Vagina (tissue), 2 donors: ENCODE results near the gene ELN.

ENCODE experiments used
- POLR2A ChIP-seq, 2 donors: fragments of 450-650 bp; IDR thresholded peaks; one replicate each; pipeline ENCODE4 v1.6.1; 2017; ENCODE audit warnings: antibody characterized with exemption in 2 of 2, mild to moderate bottlenecking in 2 of 2, moderate library complexity in 2 of 2
- TF ChIP-seq, protein P1 (sequence below), 3 experiments: fragments of 450-650 bp in 2 of 3; fragments of 200-600 bp in 1 of 3; sonication (generic) in 1 of 3; IDR thresholded peaks; one replicate each; pipeline ENCODE4 v1.5.1; 2017 to 2019; ENCODE audit warnings: antibody characterized with exemption in 3 of 3, mild to moderate bottlenecking in 2 of 3, moderate library complexity in 2 of 3

- TF ChIP-seq POLR2A (IDR thresholded peaks at IDR 0.05), result no peak
- TF ChIP-seq, protein P1, sequence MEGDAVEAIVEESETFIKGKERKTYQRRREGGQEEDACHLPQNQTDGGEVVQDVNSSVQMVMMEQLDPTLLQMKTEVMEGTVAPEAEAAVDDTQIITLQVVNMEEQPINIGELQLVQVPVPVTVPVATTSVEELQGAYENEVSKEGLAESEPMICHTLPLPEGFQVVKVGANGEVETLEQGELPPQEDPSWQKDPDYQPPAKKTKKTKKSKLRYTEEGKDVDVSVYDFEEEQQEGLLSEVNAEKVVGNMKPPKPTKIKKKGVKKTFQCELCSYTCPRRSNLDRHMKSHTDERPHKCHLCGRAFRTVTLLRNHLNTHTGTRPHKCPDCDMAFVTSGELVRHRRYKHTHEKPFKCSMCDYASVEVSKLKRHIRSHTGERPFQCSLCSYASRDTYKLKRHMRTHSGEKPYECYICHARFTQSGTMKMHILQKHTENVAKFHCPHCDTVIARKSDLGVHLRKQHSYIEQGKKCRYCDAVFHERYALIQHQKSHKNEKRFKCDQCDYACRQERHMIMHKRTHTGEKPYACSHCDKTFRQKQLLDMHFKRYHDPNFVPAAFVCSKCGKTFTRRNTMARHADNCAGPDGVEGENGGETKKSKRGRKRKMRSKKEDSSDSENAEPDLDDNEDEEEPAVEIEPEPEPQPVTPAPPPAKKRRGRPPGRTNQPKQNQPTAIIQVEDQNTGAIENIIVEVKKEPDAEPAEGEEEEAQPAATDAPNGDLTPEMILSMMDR (IDR thresholded peaks at IDR 0.05), result no peak
Observed at GRCh38 chr7:74070619-74070921, 42.6 kb downstream of the ELN start.
